NCI-H2107 treated with DMSO at 0.1 percent for 48 hours (cell line): Measurements from ENCODE around the gene IPPK.

ENCODE experiments used
- DNase-seq: peaks from one replicate; lab custom pipeline; 2025; ENCODE audit not compliant: unreplicated experiment; lab: John Stamatoyannopoulos, UW

Gene IPPK, protein sequence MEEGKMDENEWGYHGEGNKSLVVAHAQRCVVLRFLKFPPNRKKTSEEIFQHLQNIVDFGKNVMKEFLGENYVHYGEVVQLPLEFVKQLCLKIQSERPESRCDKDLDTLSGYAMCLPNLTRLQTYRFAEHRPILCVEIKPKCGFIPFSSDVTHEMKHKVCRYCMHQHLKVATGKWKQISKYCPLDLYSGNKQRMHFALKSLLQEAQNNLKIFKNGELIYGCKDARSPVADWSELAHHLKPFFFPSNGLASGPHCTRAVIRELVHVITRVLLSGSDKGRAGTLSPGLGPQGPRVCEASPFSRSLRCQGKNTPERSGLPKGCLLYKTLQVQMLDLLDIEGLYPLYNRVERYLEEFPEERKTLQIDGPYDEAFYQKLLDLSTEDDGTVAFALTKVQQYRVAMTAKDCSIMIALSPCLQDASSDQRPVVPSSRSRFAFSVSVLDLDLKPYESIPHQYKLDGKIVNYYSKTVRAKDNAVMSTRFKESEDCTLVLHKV

DNA sequence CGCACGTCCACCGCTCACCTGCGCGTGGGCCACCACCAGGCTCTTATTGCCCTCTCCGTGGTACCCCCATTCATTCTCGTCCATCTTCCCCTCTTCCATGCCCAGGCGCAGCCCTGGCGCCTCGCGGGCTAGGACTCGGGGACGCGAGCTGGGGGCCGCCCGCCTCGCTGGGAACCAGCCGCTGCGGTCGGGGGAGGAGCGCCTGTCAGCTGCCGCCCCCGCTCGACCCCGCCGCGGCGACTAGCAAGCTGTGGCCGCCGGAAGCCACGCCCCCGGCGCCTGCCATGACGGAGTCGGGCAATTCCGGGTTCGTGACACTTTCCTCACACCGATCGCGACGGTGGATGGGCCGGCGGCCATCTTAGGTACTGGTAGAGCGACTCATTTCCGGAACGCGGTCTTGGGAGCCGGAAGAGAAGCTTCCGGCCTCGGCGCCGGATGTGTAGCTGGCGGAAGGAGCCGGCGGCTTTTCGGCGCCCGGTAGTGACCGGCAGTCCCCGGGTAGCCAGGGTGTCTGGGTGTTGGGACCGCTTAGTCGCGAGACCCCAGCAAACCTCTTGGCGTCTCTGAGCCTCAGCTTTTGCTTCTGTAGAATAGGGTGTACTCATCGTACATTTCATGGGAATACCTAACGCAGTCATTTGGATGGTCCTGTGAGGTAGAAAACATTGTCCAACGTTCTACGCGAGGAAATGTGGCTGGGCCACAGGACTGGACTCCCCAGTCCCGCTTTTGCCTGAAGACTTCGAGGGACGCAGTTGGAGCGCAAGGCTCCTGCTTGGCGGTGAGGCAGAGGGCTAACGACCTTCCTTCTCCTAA lies at the start of gene IPPK:
TSS of gene IPPK (minus strand) at position 242 of the 819 bp plus-strand sequence. CDS start at position 99, 143 bp downstream.
- peak; percentile 87 for DNase-seq

DNA sequence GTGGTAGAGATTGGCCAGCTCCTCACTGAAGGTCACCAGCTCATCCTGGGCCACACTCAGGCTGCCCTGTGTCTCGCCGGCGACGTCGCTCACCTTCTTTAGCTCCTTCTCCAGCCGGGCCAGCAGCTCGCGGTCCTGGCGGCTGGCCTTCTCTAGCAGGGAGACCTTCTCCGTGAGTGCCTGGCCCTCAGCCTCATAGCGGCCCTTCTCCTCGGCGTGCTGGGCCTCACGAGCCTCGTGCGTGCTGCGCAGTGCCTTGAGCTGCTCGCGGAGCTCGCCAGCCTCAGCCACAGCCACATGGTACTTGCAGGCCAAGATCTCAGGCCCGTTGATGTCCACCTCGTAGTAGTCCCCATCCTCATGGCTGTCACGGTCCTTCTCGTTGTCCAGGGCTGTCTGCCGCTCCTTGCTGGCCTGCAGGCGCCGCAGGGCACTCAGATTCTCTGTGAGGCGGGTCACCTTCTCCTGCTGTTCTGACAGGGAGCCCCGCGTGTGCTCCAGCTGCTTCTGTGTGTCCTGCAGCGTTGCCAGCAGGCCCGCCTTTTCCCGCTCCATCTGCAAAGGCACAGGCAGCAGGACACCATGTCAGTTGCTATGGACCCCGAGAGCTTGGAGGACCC lies 49.2 kb upstream of the IPPK start:
- DNase-seq = no peak

DNA sequence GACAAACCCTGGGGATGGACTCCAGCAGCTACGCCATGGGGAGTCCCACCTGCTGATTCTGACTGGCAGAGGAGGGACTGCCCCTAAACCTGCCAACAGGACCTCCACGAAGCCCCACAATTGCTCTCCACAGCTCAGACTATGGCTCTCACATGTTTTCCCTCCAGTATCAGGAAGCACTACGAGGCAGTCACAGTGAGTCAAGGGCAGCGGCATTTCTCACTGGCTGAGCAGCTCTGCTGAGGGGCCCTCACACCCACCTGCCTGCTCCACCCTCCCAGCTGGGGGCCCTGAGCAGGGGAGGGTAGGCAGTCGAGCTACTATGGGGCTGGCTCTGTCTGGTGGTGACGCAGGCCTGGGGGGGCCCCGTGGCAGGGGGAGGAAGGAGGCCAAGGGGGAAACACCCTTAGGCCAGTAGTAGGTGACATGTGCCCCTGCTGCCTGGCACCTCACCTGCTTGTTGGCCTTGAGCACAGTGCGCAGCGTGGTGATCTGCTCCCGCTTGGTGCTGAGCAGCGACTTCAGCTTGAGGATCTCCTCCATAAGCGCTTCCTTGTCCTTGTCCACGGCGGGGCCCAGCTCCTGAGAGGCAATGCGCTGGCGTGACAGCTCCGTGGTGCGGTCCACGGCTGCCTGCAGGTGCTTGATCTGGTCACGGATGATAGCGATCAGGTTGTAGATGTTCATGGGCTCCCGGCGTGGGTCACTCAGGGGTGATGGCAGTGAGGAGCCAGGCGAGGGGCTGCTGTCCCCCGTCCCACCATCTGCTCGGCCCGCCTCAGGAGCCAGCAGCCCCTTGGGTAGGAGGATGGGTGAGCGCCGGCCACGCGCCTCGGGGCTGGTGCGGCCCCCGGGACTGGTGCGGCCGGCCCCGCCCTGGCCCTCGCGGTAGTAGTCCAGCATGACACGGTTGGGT lies 48.4 kb upstream of the IPPK start:
- no peak for DNase-seq

DNA sequence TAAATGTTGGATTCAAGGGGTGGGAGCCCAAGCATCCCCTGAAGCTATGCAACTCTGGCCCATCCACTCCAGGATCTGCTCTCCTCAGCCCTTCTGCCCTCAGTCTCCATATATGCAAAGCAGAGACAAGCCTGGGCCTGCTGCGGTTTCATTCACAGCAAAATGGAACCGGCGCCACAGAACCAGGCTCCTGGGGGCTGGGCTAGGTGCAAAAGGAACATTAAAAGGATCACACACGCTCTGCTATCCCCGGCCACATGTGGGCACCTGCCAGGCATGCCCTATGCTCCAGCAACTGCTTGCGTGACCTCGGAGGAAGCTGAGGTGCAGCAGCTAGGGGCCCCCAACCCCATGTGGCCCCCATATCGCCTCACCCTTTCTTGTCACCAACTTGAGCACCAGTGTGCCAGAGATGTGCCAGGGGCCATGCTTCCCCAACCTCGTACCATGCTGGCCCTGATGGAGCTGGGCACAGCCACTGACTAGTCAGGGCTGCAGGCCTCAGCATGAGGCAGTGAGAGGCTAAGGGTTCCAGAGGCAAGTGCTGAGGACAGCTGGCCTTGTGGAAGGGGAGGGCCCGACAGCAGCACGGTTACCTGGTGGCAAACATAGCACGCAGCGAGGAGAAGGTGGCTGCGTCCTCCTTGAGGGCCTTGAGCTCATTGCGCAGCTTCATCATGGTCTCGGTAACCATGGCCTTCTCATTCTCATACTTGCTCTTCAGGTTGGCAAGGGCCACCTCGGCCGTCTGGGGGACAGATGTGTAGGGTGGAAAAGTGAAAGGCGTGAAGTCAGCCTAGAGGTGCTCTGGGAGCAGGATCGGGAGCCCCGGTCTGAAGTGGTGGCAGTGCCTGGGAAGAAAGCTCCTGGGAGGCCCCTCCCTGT lies 47.5 kb upstream of the IPPK start:
- DNase-seq = no peak

DNA sequence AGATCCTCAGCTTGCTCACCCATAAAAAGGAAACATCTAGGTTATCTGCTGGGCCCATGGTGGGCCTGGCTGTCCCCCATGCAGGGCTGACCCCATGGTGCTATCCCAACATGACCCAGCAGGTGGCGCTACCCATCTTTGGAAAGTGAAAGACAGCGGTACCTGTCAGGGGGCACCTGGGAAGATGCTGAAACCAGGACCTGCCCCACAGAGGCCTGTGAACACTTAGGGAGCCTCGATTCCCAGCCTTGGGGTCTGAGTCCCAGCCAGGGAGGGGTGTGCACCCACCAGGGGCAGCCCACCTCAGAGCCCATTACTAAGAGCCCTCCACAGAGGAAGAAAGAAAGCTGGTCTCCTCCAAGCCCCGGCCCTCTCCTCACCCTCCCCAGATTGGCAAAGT lies 46.6 kb upstream of the IPPK start:
- DNase-seq = no peak

DNA sequence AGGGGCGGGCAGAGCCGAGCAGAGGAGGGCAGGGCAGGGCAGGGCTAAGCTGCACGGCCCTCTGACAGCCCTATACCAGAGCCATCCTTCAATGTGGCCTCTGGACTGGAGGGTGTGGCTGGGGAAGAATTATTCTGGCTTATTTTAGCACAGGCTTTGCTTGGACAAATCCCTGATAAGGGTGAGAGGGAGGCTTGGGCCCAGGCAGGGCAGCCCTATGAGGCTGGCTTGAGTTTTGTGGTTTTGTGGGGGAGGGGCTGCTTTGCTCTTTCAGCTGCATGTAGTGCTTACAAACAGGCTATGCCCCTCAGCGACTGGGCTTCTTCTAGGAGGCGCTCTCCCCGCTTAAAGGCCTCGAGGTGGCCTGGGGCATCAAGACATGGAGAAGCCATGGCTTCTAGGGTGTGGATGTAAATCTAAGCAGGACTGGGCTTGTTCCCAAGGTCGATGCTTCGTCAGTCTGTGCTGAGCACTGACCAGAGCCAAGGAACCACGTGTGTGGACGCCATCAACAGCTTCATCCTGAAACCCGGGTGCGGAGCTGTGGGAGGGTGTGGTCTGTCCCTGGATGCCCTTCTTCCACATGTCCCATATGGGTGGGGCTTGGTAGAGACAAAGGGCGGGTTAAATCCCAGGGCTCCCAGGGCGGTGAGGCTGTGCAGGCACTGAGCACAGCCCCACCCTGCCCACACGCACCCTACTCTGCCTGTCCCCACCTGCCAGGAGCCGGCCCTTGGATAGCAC lies 45.7 kb upstream of the IPPK start:
- no peak for DNase-seq

DNA sequence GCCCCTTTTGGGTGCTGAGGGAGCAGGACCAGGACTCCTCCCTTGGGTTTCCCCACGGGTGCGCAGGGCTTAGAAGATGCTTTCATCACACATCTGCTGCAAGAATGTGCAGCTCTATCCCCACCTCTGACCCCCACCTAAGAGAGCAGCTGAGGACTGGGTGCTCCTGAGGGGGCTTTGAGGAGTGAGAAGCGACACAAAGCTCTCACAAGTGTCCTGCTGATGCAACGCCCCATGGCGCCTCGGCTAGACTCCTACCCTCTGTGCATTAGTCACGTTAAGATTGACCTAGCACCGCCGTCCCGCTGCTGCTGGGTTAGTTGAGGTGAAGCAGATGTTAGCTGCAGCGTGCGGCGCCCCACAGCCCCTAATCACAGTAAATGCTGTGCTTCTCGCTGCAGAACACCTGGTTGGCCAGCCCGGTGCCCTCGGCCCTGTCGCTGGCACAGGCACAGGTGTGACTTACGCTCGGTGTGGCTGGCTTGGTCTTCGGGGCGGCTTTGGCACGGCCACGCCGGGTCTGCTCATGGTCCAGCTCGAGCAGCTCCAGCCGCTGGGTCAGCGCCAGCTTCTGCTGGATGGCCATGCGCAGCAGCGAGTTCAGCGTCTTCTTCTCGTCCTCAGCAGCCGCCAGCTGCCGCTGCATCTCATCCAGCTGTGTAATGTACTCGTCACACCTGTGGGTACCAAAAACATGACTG lies 45.0 kb upstream of the IPPK start:
- no peak for DNase-seq

DNA sequence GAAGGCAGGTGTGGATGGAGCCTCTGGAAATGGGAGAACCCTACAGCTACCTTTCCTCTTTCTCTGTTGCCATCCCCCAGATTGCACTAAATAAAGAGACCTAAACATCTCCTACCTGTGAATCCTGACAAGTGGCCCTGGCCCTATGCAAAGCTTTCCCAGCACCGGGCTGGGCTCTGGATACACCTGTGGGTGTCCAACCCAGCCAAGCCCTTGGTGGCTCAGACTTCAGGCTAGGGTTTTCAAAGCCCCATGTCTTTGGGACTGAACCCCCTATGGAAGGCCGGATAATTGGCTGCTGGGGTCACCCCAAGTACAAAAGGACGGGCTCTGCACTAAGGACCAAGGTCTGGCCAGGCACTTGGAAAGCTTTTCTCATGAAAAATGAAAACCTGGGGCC lies 44.1 kb upstream of the IPPK start:
- no peak for DNase-seq

DNA sequence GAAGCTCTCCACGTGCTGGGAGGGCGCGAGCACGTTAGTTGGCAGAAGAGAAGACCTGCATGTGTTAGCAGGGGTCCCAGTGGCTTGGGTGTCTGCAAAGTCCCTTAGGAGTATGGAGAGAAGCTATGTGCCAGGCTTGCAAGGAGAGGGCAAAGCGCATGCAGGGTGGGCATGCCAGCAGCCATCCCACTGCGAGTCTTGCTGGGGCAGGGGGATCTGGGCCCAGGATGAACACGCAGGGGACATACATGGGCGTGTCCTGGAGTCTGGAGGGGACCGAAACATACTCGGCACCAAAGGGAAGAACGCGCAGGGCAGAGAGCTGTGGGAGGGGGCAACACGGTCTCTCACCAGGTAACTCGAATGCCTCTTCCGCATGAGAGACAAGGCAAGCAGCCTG lies 43.6 kb upstream of the IPPK start:
- DNase-seq = no peak

DNA sequence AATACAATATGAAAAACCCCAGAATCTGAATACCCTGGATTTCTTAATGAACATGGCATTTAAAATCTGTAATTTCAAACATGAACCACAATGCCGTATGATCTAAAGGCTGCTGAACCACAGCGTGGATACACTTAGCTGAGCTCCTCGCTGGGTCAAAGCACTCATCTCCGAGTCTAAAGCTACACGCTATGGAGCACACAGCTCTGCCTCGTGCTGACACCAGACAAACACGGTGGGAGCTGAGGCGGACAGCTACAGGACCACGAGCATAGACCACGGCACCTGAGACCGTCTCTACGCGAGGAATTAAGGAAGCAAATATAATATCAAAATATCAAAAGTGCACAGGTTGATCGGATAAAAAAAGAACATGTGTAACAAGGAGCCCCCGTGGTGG lies 42.8 kb upstream of the IPPK start:
- no peak for DNase-seq

DNA sequence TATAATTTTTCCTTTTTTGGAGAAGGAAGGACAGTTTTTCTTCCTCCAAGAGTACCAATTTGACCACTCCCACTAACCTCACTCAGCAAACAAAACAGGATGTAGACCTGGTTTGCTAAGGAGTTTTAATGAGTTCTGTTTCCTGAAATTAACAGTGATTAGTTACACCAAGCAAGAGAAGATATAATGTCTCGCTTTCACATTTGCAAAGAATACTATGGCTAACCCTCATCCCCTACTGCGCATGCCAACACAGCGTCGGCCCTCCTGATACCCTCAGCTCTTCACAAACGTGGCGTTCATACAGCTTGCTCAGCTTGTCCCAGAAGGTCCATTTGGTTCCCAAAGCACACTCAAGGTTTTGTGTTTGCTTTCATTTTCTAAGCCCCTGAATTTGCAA lies 41.9 kb upstream of the IPPK start:
- no peak for DNase-seq

DNA sequence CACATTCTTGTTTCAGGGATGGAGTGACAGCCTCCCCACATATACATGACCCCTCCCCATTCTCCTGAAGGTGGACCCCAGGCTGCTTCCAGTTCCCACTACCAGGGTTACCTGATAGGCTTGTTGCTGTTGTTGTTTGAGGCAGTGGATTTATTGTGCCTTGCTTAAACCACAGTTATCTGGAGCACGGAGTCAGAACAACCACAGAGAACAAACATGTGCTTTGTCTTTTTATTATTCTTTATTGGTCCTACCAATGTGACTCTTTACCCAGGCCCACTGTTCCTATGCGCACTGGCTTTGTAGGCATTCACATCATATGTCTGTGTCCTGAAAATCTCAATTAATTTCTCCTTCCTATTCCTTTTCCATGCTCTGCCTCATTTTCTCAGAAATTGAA lies 41.2 kb upstream of the IPPK start:
- DNase-seq = no peak

DNA sequence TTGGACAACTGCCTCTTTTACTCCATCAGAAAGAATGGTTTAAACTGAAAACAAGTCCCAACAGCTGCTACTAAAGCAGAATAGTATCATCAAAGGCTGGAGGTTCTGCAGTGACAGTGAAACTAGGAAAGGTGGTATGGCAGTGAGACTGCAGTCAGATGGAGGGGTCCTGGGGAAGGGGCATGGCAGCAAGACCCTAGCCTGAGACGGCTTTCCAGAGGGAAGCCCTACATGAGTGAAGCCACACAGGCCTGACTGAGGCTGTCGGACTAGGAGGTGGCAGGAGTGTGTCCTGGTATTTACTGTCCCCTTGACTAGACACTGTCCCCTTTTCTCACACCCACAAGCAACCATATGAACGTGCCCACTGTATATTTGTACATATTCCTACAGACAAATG lies 40.4 kb upstream of the IPPK start:
- DNase-seq = no peak

DNA sequence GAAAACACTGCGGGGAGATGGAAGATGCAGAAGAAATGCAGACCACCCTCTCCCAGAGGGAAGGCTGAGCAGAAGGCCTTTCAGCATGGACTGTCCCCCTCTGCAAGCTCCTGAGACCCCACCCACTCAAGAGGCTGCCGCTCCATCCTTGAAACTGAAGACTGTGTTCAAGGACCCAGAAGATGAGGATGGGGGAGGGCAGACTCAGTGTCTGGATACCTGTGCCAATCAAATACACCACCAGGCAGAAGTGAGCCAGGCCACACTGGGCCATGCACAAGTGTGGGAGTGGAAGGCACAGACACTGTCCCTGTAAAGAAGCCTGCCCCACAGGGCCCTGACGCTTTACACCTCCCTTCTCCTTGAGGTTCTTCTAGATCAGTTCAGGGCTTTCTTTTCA lies 40.0 kb upstream of the IPPK start:
- DNase-seq = no peak

DNA sequence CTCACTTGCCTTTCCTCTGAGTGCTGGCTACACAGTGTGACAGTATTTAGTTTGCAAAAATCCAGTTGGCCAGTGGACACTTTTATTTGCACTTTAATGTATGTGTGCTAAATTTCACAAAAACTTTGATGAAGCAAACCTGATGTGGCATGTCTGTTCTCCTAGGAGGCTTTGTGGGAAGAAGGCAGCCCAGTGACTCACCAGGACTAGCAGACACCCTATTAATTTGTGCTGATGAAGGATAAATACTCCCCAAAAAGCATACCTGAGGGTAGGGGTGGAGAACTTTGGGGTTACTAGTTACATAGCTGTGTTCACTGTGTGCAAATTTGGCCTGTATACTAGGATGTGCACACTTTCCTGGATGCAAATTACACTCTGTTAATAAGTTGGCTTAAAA lies 39.3 kb upstream of the IPPK start:
- DNase-seq = no peak

DNA sequence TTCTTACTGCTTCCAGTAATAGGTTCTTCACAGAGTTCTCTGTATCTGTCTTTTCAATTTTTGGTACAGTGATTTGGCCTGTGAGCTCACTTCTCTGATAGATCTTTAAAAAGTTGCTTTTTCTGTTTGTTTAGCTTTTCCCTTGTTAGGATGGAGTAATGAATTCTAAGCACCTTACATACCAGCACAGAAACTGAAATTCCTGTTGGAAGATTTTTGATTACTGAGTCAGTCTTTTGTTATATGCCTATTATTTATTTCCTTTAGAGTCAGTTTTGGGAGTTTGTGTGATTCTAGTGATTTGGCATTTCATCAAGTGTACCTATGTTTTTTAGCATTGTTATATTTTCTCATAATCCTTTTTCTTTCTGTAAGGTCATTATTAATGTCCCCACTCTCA lies 37.6 kb upstream of the IPPK start:
- no peak for DNase-seq

DNA sequence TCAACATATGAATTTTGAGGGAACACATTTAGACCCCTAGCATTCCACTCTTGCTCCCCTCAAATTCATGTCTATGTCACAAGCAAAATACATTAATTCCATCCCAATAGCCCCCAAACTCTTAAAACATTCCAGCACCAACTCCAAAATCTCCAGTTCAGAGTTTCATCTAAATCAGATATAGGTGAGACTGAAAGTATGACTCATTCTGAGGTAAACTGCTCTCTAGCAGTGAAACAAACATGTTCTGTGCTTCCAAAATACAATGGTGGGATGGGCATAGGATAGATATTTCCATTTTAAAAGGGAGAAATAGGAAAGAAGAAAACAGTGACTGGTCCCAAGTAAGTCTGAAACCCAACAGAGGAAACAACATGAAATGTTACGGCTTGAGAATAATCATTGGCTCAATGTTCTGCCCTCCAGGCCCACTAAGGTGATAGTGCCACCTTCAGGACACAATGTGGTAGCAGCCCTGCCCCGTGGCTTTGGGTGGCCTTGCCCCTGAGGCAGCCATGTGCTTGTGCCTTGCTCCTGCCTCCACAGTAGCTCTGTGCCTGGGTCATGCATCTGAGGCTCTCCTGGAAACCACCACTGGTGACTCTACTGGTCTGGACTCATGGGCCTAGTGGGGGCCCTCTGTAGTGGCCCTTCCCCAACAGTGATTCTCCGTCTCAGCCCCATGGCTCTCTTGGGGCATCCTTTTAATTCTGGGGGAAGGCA lies 36.4 kb upstream of the IPPK start:
- DNase-seq = no peak

DNA sequence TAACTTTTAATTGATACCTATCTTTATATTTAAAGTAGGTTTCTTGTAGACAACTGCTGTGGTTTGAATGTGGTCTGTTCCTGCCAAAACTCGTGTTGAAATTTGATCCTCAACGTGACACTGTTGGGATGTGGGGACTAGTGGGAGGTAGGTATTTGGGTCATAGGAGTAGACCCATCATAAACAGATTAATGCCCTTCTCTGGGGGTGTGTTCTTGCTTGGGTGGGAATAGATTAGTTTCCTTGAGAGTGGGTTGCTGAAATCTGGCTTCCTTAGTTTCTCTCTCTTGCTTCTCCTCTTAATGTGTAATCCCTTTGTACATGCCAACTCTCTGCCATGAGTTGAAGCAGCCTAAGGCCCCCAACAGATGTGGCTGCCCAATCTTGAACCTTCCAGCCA lies 34.6 kb upstream of the IPPK start:
- no peak for DNase-seq
